HG03575 (cell line): ENCODE results near the gene RAB36.

Experiments
- ATAC-seq: cut with Tn5 transposase; IDR thresholded peaks from one replicate; pipeline ENCODE4 v1.9.1; 2021; ENCODE audit not compliant: unreplicated experiment, insufficient number of reproducible peaks, low FRiP score; ENCODE audit errors: extremely low read depth

Gene RAB36

DNA sequence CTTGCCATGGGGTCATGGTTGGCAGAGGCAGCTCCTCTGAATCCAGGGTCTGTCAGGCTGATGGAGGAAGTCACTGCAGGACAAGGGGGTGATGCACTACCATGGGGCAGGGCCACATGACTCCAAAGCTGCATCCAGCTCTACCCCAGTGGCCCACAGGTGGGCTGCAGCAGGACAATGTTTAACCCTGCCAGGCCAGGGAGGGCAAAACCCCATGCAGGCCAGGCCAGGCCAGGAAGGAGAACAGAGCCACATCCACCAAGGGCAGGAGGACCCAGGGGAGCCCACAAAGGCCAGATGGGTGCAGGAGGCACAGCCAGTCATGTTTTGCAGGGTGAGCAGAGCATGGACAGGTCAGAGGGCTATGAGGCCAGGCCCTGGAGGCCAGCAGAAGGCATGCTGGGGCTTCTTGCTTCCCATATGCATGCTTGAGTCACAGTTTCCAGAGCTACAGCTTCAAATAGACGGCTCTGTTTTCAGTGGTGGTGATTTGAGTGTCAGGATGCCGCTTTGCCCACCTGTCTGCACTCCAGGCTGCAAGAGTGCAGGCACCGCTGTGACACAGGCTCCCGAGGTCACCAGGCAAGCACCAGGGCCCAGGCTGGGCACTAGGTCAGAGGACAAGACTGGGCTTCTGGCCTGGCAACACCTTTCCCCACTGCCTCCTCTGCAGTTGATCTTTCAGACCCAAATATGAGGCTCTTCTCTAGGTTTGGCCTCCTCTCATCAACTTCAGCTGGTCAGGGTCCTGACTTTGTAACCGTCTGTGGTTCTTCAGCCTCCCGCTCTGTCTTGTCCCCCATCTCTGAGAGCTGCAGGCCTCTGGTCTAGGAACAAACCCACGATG, 26.4 kb upstream of the RAB36 start:
- ATAC-seq, result no peak

DNA sequence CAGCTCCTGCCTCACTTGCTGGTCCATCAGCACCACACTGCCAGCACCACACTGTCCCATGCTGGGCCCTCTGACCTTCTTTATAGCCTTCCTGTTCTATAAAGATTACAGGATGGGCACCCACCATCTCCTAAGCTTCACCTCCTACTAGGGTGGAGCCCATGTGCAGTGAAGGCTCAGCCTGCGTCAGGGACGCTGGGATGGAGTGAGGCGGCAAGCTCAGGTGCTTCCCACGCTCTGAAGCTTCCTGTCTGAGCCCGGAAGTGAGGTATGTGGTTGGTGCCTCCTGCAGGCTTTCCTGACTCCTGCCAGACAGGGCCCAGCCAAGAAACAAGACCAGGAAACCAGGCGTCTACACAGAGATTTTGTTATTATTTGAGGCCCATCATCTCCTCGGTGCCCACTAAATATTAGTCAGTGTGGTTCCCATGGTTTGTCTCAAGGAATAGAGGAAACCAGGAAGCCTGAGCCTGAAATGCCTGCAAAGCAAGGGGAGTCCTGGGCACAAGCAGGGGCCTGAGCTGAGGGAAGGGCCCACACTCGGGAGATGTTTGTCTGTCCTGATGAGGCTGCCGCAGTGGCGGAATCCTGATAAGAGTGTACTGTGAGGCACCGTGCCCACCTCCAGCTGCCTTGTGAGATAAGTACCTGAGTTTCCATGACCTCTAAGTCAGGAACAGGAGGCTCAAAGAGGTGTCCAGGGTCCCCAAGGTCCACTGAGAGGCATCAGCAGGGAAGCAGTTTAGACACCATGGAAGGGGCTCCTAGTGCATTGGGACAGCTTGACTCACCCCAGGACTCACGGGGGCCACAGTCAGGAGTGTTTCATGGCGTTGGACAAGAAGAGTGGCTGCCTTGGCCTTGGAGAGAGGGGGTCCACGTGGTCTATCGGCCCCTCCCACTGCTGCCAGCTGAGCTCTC, 25.5 kb upstream of the RAB36 start:
- no peak for ATAC-seq

DNA sequence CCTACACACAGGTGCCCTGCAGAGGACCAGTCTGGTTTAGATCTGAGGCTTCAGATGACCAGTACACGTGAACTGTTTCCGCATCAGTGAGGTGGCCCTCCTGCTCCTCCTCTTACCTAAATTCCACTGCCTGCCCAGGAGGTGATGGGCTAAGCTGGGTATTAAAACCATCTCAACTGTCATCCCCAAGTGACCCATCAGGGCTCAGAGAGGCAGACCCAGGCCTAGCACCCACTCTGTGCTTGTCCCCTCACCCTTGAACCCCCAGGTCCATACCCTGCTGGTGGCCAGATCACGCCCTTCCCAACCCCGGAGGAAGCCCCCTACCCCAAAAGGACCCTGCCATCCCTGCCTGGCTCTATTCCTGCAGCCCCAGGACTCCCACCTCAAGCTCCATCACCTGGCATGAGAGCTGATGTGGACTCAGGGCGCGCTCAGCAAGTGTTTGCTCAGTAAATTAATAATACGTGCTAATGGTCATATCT, 24.8 kb upstream of the RAB36 start:
- ATAC-seq, result no peak

GRCh38 chr22:23121000-23121421, 24.3 kb upstream of the RAB36 start:
- no peak for ATAC-seq

- no peak for ATAC-seq
Measured at GRCh38 chr22:23121424-23121823, 23.9 kb upstream of the RAB36 start.

- no peak for ATAC-seq
Measured at GRCh38 chr22:23122216-23122957, 22.9 kb upstream of the RAB36 start.

DNA sequence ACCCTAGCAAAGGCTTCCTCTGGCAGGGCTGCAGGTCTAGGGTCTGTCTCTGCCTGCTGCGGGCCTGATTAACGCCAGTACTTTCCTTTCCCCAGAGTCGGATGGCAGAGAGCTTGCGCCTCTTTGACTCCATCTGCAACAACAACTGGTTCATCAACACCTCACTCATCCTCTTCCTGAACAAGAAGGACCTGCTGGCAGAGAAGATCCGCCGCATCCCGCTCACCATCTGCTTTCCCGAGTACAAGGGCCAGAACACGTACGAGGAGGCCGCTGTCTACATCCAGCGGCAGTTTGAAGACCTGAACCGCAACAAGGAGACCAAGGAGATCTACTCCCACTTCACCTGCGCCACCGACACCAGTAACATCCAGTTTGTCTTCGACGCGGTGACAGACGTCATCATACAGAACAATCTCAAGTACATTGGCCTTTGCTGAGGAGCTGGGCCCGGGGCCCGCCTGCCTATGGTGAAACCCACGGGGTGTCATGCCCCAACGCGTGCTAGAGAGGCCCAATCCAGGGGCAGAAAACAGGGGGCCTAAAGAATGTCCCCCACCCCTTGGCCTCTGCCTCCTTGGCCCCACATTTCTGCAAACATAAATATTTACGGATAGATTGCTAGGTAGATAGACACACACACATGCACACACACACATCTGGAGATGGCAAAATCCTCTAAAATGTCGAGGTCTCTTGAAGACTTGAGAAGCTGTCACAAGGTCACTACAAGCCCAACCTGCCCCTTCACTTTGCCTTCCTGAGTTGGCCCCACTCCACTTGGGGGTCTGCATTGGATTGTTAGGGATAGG, 22.1 kb upstream of the RAB36 start:
- no peak for ATAC-seq

DNA sequence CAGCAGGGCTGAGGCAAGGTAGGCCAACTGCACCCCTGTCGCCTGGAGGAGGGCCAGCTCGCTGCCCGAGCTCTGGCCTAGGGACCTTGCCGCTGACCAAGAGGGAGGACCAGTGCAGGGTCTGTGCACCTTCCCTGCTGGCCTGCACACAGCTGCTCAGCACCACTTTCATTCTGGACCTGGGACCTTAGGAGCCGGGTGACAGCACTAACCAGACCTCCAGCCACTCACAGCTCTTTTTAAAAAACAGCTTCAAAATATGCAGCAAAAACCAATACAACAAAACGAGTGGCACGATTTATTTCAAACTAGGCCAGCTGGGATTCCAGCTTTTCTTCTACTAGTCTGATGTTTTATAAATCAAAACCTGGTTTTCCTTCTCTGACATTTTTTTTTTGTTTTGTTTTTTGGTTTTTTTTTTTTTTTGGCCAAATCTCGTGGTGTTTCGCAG, 21.4 kb upstream of the RAB36 start:
- no peak for ATAC-seq

DNA sequence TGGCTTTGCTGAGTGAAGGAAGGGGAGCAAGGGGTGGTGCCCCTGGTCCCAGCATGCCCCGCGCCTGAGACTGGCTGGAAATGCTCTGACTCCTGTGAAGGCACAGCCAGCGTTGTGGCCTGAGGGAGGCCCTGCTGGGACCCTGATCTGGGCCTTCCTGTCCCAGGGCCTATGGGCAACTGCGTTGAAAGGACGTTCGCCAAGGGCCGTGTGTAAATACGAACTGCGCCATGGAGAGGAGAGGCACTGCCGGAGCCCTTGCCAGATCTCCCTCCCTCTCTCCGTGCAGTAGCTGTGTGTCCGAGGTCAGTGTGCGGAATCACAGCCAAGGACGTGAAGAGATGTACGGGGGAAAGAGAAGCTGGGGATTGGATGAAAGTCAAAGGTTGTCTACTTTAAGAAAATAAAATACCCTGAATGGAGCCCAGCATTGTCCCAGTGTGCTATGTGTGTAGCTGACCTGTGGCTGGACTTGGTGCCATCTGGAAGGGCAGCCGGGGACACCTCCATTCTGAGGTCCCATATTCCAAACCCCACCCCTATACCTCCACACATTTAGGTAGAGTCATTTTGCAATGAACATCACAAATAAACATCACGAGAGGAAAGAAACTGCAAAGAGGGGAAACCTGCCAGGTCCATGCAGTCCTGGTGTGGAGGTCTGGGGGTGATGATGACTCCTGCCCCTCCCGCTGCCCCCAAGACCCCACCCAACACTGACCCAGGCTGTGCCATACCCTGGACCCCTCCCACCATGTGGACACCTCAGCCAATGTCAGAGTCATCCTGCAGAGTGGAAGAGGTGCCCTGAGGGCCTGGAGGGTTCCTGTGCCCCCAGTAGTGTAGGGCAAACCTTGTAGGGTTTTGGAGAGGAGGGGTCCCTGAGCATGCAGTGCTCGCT, 20.4 kb upstream of the RAB36 start:
- ATAC-seq, result no peak

- no peak for ATAC-seq
Measured at GRCh38 chr22:23125512-23126103, 19.7 kb upstream of the RAB36 start.

- no peak for ATAC-seq
Measured at GRCh38 chr22:23126165-23127054, 18.9 kb upstream of the RAB36 start.

GRCh38 chr22:23127055-23127756, 18.1 kb upstream of the RAB36 start:
- ATAC-seq, result no peak

DNA sequence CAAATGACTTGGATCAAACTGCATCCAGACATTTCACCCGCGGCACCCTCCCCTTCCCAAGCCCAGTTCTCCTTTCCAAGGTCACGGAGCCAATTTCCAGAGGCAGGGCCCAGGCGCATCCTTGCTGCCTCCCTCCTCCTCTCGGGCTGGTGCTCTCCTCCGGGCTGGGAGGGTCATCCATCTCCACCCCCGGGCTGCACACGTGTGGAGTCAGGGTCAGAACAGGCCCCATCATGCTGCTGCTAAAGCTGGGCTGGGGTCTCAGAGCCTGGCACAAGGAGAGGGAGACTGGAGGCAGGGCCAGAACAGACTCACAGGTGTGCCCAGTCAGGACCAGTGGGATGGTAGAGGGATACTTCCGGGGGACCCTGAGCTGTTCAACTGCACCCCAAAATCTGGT, 17.5 kb upstream of the RAB36 start:
- no peak for ATAC-seq

GRCh38 chr22:23128269-23129108, 16.8 kb upstream of the RAB36 start:
- ATAC-seq, result no peak

DNA sequence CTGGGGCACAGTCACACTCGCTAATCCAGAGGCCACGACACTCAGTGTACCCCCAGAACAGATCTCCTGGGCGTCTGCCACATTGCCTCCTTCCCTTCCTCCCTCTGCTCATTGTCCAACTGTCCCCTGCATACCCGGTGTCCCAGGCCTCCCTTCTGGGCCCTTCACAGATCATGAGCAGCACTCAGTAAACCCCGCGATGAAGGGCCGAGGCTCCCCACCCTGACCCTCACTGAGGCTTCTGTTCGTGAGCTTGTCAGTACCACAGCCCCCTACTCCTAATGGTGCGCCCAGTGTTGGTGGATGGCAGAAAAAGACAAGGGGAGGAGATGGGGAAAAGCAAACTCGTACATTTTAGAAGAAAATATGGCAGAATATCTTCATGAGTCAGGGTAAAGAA, 16.1 kb upstream of the RAB36 start:
- ATAC-seq, result no peak
